GM12872 (cell line): ENCODE results near the gene MCM10.

Experiments
- TF ChIP-seq, protein P1 (sequence below): IDR thresholded peaks from 3 replicates; pipeline ENCODE4 v1.5.1; 2011; ENCODE audit warnings: low read depth, mild to moderate bottlenecking, low read length, moderate library complexity; ENCODE audit not compliant: insufficient read depth

Gene MCM10

DNA sequence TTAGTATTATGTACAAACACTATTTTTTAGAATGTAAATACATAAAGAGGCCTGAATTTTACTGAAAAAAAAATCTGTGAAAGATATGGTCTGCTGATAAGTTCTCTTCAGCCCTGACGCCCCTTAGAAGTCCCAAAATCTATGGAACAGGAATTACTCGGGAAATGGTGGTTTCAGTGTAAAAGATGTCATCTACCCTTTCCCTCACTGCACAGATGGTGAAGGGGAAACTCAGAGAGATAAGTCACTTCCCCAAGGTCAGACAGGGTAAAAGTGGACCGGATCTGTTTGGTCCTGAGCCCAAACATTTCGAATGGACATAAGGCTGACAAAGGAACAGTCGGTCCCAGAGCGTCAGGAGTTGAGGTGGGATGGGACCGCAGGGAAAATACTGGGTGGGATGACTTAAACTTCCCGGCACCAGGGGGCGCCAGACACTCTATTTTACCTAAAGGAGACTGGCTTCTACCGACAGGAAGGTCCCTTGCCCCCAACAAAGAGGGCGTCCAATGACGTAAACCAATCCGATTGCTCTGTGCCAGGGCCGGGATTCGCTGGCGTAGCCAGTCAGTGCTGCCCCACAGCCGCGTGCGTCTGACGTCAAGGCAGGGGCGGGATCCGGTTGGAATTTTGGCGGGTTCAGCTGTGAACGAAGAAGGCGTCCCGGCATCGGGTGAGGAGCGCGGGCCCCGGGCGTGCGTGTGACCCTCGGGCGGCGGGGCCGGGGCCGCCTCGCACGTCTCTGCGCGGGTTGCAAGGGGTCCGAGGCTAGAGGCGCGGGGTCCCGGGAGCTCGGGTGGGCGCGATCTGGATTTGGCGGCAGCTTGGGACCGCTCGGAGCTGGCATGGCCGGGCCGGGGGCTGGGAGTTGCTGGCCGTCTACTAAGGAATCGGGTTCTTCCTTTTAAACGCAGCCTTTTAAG, at the start of gene MCM10:
MCM10 (plus strand) TSS at position 625 of the 923 bp plus-strand sequence. CDS start 2,645 bp downstream, outside the sequence.
- TF ChIP-seq, protein P1, sequence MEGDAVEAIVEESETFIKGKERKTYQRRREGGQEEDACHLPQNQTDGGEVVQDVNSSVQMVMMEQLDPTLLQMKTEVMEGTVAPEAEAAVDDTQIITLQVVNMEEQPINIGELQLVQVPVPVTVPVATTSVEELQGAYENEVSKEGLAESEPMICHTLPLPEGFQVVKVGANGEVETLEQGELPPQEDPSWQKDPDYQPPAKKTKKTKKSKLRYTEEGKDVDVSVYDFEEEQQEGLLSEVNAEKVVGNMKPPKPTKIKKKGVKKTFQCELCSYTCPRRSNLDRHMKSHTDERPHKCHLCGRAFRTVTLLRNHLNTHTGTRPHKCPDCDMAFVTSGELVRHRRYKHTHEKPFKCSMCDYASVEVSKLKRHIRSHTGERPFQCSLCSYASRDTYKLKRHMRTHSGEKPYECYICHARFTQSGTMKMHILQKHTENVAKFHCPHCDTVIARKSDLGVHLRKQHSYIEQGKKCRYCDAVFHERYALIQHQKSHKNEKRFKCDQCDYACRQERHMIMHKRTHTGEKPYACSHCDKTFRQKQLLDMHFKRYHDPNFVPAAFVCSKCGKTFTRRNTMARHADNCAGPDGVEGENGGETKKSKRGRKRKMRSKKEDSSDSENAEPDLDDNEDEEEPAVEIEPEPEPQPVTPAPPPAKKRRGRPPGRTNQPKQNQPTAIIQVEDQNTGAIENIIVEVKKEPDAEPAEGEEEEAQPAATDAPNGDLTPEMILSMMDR = peak; percentile 79

DNA sequence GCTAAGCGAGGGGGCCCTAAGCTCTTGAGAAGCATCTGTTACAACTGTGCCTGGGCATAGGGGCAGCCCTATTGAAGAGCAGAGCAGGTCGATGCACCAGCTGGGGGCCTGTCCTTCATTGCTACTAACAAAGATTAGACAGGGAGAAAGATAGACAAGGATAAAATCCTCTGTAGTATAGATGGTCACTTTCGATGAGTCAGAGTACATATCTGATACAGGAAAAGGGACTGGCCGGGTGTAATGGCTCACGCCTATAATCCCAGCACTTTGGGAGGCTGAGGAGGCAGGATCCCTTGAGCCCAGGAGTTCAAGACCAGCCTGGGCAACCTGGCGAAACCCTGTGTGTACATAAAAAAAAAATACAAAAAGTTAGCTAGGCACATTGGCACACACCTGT, 47.8 kb upstream of the MCM10 start:
- TF ChIP-seq, protein P1 = no peak

DNA sequence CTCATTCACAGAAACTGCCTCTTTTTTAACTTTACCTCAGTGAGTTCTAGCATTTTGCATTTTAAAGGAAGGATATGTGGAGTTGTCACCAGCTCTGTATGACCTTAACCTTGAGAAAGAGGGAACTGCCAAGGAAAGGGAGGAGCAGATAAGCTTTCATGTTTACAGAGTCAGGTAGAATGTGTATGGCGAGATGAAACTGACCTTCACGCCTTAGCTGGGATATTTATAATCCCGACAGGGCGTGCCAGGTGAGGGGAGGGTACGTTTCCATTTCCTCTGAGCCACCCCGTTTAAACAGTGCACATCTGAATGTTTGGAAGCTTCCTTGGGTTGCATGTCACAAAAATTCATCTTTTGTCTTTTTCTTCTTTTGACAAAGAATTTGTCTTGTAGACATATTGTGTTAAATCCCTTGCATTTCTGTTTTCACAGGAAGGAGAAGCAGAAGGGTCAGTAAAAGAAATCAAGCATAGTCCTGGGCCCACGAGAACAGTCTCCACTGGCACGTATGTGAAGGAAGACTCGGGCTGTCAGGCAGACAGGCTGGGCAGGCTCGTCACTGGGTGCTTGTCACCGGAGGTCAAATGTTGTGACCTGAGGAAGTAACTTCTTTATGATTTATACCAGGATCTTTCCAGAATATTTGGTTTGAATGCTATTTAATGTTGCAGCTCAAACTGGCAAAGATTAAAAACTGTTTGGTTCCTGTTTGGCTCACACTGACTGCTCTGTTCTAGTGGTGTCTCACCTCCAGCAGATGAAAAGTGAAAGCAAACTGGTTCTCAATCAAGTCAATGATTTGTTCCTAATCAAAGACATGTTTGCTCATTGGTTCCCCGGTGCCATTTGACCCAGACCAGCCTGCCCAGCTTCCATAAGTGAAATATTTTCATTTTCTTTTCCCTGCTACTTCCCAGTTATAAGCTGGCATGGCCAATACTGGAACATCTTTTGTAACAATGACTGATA, 45.2 kb upstream of the MCM10 start:
- TF ChIP-seq, protein P1 = no peak

DNA sequence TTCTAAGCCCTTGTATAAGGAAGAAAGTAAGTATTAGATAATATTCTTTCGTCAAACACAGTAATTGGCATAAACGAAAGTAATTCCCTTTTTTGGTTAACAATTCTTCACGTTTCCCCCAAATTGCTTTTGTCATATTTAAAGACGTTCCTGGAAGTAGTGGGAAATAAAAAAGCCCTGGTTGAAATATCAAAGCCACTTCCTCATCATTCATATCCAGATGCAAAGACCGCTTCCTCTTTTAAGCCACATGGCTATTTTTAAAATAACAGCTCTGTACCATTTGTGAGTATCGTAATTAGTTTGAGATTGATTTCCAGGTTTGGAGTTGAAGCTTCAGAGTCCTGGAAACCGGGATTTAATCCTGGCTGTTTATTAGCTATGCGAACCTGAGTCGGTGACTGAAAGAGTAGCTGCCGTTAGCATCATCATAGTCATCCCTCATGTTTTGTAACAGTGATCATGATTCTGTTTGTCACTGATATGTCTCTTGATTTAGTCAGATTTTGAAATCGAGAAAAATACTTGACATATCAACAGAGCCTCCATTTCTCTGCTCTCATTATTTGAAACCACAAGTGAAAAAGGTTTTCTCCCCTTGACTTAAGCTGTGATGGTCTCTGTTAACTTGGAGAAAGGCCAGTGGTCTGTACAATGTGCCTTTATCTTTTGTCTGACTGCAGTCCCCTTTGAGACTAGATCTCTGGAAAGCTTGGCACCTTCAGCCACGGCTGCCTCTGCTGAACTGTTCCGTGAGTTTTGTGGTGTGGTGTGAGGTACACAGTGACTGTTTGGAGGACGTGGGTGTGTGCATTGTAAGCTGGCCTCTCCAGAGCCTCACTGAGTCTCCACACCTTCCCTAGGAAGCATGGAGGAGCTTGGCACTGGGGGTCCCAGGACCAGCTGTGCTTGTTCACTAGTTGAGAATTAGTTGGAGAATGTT, 43.2 kb upstream of the MCM10 start:
- TF ChIP-seq, protein P1 = no peak

DNA sequence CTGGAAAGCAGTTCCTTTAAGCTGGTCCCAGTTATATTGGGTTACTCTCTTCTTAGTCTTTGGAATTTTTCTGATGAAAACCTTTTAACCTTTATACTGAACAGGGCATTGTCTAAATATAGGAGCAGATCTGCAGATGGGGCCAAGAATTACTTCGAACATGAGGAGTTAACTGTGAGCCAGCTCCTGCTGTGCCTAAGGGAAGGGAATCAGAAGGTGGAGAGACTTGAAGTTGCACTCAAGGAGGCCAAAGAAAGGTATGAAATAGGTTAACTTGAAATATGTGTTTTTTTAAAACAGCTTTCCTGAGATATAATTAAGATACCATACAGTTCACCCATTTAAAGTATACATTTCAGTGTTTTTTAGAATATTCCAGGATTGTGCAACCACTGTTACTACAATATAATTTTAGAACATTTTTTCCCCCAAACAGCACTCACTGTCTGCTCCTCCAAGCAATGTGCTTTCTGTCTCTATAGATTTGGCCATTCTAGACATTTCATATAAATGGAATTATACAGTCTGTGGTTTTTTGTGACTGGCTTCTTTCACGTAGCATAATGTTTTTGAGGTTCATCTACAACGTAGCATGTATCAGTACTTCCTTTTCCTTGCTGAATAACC, 42.5 kb upstream of the MCM10 start:
- TF ChIP-seq, protein P1 = no peak

DNA sequence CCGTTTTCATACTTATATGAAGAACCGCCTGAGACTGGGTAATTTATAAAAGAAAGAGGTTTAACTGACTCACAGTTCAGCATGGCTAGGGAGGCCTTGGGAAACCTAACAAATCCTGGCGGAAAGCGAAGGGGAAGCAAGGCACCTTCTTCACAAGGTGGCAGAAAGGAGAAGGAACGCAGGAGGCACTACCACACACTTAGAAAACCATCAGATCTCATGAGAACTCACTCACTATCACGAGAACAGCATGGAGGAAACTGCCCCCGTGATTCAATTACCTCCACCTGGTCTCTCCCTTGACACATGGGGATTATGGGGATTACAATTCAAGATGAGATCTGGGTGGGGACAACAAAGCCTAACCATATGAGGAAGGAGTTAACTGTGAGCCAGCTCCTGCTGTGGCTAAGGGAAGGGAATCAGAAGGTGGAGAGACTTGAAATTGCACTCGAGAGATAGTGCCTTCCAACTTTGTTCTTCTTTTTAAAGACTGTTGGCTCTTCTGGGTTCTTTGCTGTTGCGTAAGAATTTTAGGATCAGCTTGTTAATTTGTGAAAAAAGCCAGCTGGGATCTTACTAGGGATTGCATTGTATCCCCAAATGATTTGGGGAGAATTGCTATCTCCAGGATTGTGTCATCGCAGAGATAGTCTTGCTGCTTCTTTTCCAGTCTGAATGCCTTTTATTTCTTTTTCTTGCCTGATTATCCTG, 40.4 kb upstream of the MCM10 start:
- TF ChIP-seq, protein P1 = no peak
